Measurements from ENCODE around the gene PTCH1. TPM values are rescaled to one million over a fixed set of nuclear protein-coding genes. Genes with fewer than 3 reads are reported as not detected.
A peak's percentile ranks its signal among the peaks of the same experiment; 100 is the strongest.

Gene PTCH1
- total RNA-seq, 1 donor = 1.7 TPM

DNA sequence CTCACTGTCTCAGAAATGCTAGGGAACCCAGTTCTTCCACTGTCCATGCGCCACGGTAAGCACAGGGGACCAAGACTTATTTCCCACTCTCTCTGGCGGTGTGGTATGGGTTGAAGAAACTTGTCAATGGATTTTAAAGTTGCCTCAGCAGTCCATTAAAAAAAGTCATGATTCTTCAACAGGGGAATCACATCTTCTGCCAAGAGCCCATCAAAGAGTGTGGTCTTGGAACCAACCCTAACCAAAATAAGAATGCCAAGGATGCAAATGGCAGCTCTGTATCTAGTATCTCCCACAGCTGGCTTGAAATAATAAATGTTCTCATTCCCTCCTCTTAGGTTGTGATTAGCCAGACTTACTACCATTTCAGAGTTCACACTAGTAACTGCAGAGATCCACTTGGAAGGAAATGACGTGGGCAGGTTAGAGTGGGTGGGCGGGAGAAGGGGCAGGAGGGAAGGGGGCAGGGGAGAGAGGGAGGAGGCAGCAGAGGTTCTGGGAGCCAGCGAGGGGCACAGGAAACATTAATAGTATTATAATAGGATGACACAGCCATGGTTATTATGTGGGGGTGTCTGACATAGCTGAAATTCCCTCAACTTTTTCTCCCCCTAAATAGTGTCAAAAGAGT lies 17.6 kb downstream of the PTCH1 start:
- peak; percentile 28 for DNase-seq (ENCODE audit: low read depth)
- TF ChIP-seq, protein P1, sequence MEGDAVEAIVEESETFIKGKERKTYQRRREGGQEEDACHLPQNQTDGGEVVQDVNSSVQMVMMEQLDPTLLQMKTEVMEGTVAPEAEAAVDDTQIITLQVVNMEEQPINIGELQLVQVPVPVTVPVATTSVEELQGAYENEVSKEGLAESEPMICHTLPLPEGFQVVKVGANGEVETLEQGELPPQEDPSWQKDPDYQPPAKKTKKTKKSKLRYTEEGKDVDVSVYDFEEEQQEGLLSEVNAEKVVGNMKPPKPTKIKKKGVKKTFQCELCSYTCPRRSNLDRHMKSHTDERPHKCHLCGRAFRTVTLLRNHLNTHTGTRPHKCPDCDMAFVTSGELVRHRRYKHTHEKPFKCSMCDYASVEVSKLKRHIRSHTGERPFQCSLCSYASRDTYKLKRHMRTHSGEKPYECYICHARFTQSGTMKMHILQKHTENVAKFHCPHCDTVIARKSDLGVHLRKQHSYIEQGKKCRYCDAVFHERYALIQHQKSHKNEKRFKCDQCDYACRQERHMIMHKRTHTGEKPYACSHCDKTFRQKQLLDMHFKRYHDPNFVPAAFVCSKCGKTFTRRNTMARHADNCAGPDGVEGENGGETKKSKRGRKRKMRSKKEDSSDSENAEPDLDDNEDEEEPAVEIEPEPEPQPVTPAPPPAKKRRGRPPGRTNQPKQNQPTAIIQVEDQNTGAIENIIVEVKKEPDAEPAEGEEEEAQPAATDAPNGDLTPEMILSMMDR (IDR thresholded peaks at IDR 0.05; ENCODE audit: insufficient read depth, low read depth, low read length) = no peak
- no peak overlapping the region for H3K4me3 ChIP-seq (ENCODE audit: low read depth, low read length)

DNA sequence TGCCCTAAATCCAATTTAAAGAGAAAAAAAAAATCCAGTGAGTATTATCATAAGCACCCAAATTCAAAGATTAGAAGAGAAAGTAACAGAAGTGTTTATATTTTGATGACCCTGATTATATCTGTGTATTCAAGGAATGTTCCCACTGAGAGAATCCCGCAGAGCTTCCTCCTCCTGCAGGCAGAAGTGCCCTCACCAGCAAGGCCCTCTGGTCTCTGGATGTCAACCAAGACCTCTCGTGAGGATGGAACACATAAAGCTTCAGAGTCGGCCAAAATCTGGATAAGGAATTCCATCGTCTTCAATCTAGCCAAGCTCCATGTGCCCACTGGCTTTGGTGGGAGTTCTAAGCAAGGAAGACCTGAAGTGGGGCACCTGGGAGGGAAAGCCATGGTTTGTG lies 18.1 kb downstream of the PTCH1 start:
- H3K4me3 ChIP-seq (ENCODE audit: low read depth, low read length) = no peak overlapping the region
- peak; percentile 93 for DNase-seq (ENCODE audit: low read depth)
- TF ChIP-seq, protein P1 (IDR thresholded peaks at IDR 0.05; ENCODE audit: insufficient read depth, low read depth, low read length) = no peak

DNA sequence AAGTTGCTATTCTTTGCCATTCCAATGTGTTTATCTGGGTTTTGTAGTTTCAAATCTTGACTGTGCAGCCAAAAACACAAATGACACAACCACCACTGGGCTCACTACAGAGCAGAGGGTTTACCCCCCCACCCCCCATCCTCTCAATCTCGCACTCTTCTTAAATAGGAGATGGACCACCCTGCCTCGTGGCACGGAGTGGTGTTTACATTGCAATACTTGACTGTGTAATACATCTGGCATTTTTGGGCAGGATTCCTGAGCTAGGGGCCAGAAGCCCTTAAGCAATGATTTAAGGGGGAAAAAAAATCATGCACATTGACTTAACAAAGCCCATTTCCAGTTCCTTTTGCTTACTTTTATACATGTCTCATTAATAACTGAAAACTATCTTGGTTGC lies 19.0 kb downstream of the PTCH1 start:
- no peak overlapping the region for H3K4me3 ChIP-seq (ENCODE audit: low read depth, low read length)
- TF ChIP-seq, protein P1 (IDR thresholded peaks at IDR 0.05; ENCODE audit: insufficient read depth, low read depth, low read length) = no peak
- peak; percentile 83 for DNase-seq (ENCODE audit: low read depth)

DNA sequence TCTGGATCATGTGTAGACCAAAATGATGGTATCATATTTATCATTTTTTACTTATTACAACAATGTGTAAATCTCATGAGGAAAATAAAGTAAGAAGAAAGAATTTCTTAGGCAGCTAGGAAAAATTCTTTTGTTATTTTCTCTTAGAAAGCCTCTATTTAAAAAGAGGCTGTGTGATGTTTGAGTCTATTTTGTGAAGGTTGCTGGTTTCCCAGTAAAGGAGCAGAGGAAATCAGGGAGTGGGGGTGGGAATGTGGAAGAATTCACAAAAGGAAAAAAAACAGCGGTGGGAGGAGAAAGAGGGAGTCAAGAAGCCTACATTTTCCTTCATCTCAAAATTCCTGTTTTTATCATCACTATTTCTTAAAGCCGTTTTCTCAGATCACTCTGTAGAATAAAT lies 20.1 kb downstream of the PTCH1 start:
- DNase-seq (ENCODE audit: low read depth) = no peak
- no peak overlapping the region for H3K4me3 ChIP-seq (ENCODE audit: low read depth, low read length)
- TF ChIP-seq, protein P1 (IDR thresholded peaks at IDR 0.05; ENCODE audit: insufficient read depth, low read depth, low read length) = no peak

DNA sequence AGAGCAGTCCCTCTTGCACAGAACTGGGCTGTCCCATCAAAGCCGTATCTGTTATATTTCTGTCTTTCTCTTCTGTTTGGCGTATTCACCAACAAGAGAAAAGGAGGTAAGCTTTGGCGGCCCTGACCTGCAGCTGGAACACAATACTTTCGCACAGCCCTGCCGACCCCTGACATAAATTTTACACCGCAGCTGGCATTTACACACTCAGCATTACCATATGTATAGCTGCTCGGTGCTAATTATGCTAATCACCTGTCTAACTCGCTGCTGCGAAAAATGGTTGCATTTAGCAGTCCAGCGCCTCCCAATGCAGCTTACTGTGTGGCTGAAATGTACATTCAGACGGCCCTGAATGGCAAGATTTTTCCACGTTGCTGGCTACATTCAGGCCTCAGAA lies 20.8 kb downstream of the PTCH1 start:
- no peak overlapping the region for H3K4me3 ChIP-seq (ENCODE audit: low read depth, low read length)
- TF ChIP-seq, protein P1 (IDR thresholded peaks at IDR 0.05; ENCODE audit: insufficient read depth, low read depth, low read length) = no peak
- DNase-seq (ENCODE audit: low read depth) = no peak

DNA sequence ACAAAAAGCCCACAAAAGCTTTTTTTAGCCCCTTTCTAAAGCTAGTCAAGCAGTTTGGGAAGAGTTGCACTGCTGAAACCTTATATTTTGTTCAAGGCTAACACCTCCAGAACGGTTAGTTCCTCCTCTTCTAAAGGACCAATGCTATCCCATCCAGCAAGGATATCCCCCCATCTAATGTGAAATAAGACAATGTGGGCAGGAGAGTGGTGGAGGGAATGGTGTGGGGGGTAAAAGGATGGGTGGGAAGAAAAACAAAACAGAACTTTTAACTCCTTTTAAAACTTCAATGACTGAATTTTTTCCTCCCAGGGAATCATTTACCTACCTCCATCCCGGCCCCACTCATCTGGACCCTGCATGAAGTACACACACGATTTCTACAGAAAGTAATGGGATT lies 21.2 kb downstream of the PTCH1 start:
- no peak overlapping the region for H3K4me3 ChIP-seq (ENCODE audit: low read depth, low read length)
- DNase-seq (ENCODE audit: low read depth) = no peak
- TF ChIP-seq, protein P1 (IDR thresholded peaks at IDR 0.05; ENCODE audit: insufficient read depth, low read depth, low read length) = no peak

Measured in fibroblast of villous mesenchyme (primary cell).